ENCODE data around the gene LTA. TPM values are rescaled to one million over a fixed set of nuclear protein-coding genes. Genes with fewer than 3 reads are reported as not detected.

Gene LTA
- total RNA-seq, 5 donors from 2014 or later (not counting 1 experiment from before 2014, with no cell fraction given) = 12.5 to 23.9 (median 17.9) TPM

GRCh38 chr6:31621320-31621939, 49.3 kb downstream of the LTA start:
- Histone ChIP-seq H3K36me3 (ENCODE audit: control insufficient read depth in 2 of 2, extremely low read depth in 1 of 2, insufficient read depth in 1 of 2, low read length in 1 of 2) (peaks cover 6 to 36% of the 10 kb centered on the region in 2 donors), H3K4me1 (ENCODE audit: control insufficient read depth in 1 of 2, extremely low read depth in 1 of 2, insufficient read depth in 2 of 2, low read length in 2 of 2) (peaks cover 21 to 29% of the 10 kb centered on the region in 2 experiments), H3K27me3 (replicated peaks in 1 of 2; ENCODE audit: control insufficient read depth in 2 of 2, extremely low read depth in 1 of 2, insufficient read depth in 2 of 2, low read length in 1 of 2) (no peaks in the 10 kb centered on the region), H3K27ac (ENCODE audit: low read length) (peak overlapping the region; percentile 85), H3K4me3 (ENCODE audit: control insufficient read depth in 1 of 2, extremely low read depth in 1 of 2, low read length in 1 of 2) (peak overlapping the region; percentile 65 to 67), H3K9me3 (no peaks in the 10 kb centered on the region)
- ChIA-PET CTCF (interaction anchor here in 1 of 2 donors (0.6 to 1.4 kb wide), 3 partner anchors 40 to 209 kb away, joined by 3 to 4 read pairs (median 3); no protein-coding TSS in a partner anchor), POLR2A (interaction anchor here in 1 of 2 donors (0.6 kb wide), 1 partner anchor 78 kb away, joined by 3 read pairs; no protein-coding TSS in a partner anchor)
- Mint-ChIP-seq H3K27me3 (no peaks in the 10 kb centered on the region), H3K4me1 (peaks cover 23 to 39% (median 32%) of the 10 kb centered on the region in 3 donors), H3K4me3 (peak overlapping the region; percentile 75 to 87 (median 83)), H3K9me3 (no peaks in the 10 kb centered on the region), H3K27ac (peak overlapping the region; percentile 93 to 96), H3K36me3 (peaks cover 29% of the 10 kb centered on the region)
- WGBS (ENCODE audit: insufficient coverage) = 27% methylated on average over 10 of the region's 15 CpGs
- ATAC-seq (replicated peaks in 1 of 4) = no peak
- peak in 1 of 35 experiments; percentile 6 for DNase-seq

- no peak overlapping the region for H3K4me3 ChIP-seq (ENCODE audit: control insufficient read depth in 1 of 2, extremely low read depth in 1 of 2, low read length in 1 of 2)
- H3K4me1 ChIP-seq (ENCODE audit: control insufficient read depth in 1 of 2, extremely low read depth in 1 of 2, insufficient read depth in 2 of 2, low read length in 2 of 2) = peaks cover 15 to 25% of the 10 kb centered on the region in 2 experiments
- Mint-ChIP-seq H3K9me3 (no peaks in the 10 kb centered on the region), H3K27me3 (no peaks in the 10 kb centered on the region), H3K4me3 (peak overlapping the region; percentile 75 to 87 (median 83)), H3K4me1 (peaks cover 18 to 34% (median 26%) of the 10 kb centered on the region in 3 donors), H3K36me3 (peaks cover 32% of the 10 kb centered on the region), H3K27ac (peak overlapping the region; percentile 93 to 96)
- ATAC-seq (replicated peaks in 1 of 4) (no peak), DNase-seq (no peak)
- POLR2A ChIA-PET = interaction anchor here in 1 of 2 donors (0.6 kb wide), 1 partner anchor 79 kb away, joined by 3 read pairs; no protein-coding TSS in a partner anchor
- peak overlapping the region; percentile 85 for H3K27ac ChIP-seq (ENCODE audit: low read length)
- H3K27me3 ChIP-seq (replicated peaks in 1 of 2; ENCODE audit: control insufficient read depth in 2 of 2, extremely low read depth in 1 of 2, insufficient read depth in 2 of 2, low read length in 1 of 2) = no peaks in the 10 kb centered on the region
- H3K9me3 ChIP-seq = no peaks in the 10 kb centered on the region
- CTCF ChIA-PET = interaction anchor here in 1 of 2 donors (1.4 kb wide), 1 partner anchor 208 kb away, joined by 3 read pairs; no protein-coding TSS in a partner anchor
- H3K36me3 ChIP-seq (ENCODE audit: control insufficient read depth in 2 of 2, extremely low read depth in 1 of 2, insufficient read depth in 1 of 2, low read length in 1 of 2) = peaks cover 6 to 42% of the 10 kb centered on the region in 2 donors
- 30% methylated on average over 1 of the region's 4 CpGs for WGBS (ENCODE audit: insufficient coverage)
Measured at GRCh38 chr6:31621991-31622390, 49.9 kb downstream of the LTA start.

GRCh38 chr6:31622684-31623091, 50.6 kb downstream of the LTA start:
- Histone ChIP-seq H3K4me1 (ENCODE audit: control insufficient read depth in 1 of 2, extremely low read depth in 1 of 2, insufficient read depth in 2 of 2, low read length in 2 of 2) (peaks cover 13 to 25% of the 10 kb centered on the region in 2 experiments), H3K4me3 (ENCODE audit: control insufficient read depth in 1 of 2, extremely low read depth in 1 of 2, low read length in 1 of 2) (no peak overlapping the region), H3K27ac (ENCODE audit: low read length) (no peak overlapping the region), H3K36me3 (ENCODE audit: control insufficient read depth in 2 of 2, extremely low read depth in 1 of 2, insufficient read depth in 1 of 2, low read length in 1 of 2) (peaks cover 9 to 49% of the 10 kb centered on the region in 2 donors), H3K9me3 (no peaks in the 10 kb centered on the region), H3K27me3 (replicated peaks in 1 of 2; ENCODE audit: control insufficient read depth in 2 of 2, extremely low read depth in 1 of 2, insufficient read depth in 2 of 2, low read length in 1 of 2) (no peaks in the 10 kb centered on the region)
- ChIA-PET CTCF (no interaction called here), POLR2A (no interaction called here)
- Mint-ChIP-seq H3K4me3 (peak overlapping the region in 1 of 3 donors; percentile 75), H3K4me1 (peaks cover 24 to 35% (median 25%) of the 10 kb centered on the region in 3 donors), H3K9me3 (no peaks in the 10 kb centered on the region), H3K27ac (peak overlapping the region; percentile 93 to 96), H3K36me3 (peaks cover 39% of the 10 kb centered on the region), H3K27me3 (no peaks in the 10 kb centered on the region)
- ATAC-seq (replicated peaks in 1 of 4) (no peak), DNase-seq (no peak)
- 66% methylated on average over 3 of the region's 10 CpGs for WGBS (ENCODE audit: insufficient coverage)

Other genes with a start within 250 kb of the LTA start
- gene HLA-B, start 215.1 kb upstream of the LTA start, total RNA-seq = 1,000 to 10,000 TPM; 6,093 to 7,629 (median 6,896) TPM
- 10 to 100 TPM in 4 of 5 donors, 1 to 10 TPM in 1; 5.5 to 24.0 (median 14.9) TPM for gene MICA, start 168.7 kb upstream of the LTA start, total RNA-seq
- gene MICB, start 74.1 kb upstream of the LTA start, total RNA-seq = 10 to 100 TPM; 15.7 to 21.7 (median 16.1) TPM
- gene MCCD1, start 43.3 kb upstream of the LTA start, total RNA-seq = not detected
- gene DDX39B, start 30.3 kb upstream of the LTA start, total RNA-seq = 100 to 1,000 TPM; 507 to 669 (median 631) TPM
- 1 to 10 TPM; 3.1 to 5.7 (median 4.1) TPM for gene ATP6V1G2, start 25.7 kb upstream of the LTA start, total RNA-seq
- gene NFKBIL1, start 24.7 kb upstream of the LTA start, total RNA-seq = 10 to 100 TPM in 3 of 5 donors, 1 to 10 TPM in 2; 6.9 to 17.1 (median 11.6) TPM
- 10 to 100 TPM; 13.8 to 28.0 (median 25.0) TPM for gene TNF, start 3.3 kb downstream of the LTA start, total RNA-seq
- 100 to 1,000 TPM; 398 to 926 (median 813) TPM for gene LTB, start 10.1 kb downstream of the LTA start, total RNA-seq
- 10 to 100 TPM; 13.4 to 28.0 (median 20.4) TPM for gene LST1, start 14.0 kb downstream of the LTA start, total RNA-seq
- 10 to 100 TPM; 13.6 to 38.0 (median 16.0) TPM for gene NCR3, start 20.7 kb downstream of the LTA start, total RNA-seq
- 10 to 100 TPM in 4 of 5 donors, 1 to 10 TPM in 1; 7.6 to 54.3 (median 18.1) TPM for gene AIF1, start 42.9 kb downstream of the LTA start, total RNA-seq
- 100 to 1,000 TPM; 222 to 246 (median 230) TPM for gene PRRC2A, start 48.4 kb downstream of the LTA start, total RNA-seq
- 100 to 1,000 TPM; 257 to 317 (median 301) TPM for gene BAG6, start 80.4 kb downstream of the LTA start, total RNA-seq
- gene APOM, start 83.6 kb downstream of the LTA start, total RNA-seq = 1 to 10 TPM; 1.4 to 3.6 (median 3.2) TPM
- 10 to 100 TPM; 16.3 to 36.2 (median 33.4) TPM for gene C6orf47, start 88.5 kb downstream of the LTA start, total RNA-seq
- gene GPANK1, start 92.7 kb downstream of the LTA start, total RNA-seq = 10 to 100 TPM; 13.0 to 27.6 (median 23.3) TPM
- 100 to 1,000 TPM in 4 of 5 donors, 10 to 100 TPM in 1; 98.4 to 129 (median 126) TPM for gene CSNK2B, start 93.8 kb downstream of the LTA start, total RNA-seq
- gene LY6G5B, start 97.7 kb downstream of the LTA start, total RNA-seq = 10 to 100 TPM; 29.7 to 50.5 (median 40.9) TPM
- 1 to 10 TPM in 4 of 5 donors, under 1 TPM in 1; 0.75 to 8.8 (median 5.8) TPM for gene LY6G5C, start 108.8 kb downstream of the LTA start, total RNA-seq
- 10 to 100 TPM; 58.2 to 74.4 (median 61.2) TPM for gene ABHD16A, start 131.0 kb downstream of the LTA start, total RNA-seq
- gene LY6G6F, start 134.6 kb downstream of the LTA start, total RNA-seq = not detected
- gene LY6G6D, start 143.1 kb downstream of the LTA start, total RNA-seq = not detected
- gene LY6G6C, start 149.5 kb downstream of the LTA start, total RNA-seq = not detected
- 1 to 10 TPM in 1 of 5 donors, under 1 TPM in 4; 0.26 to 2.6 (median 0.30) TPM for gene MPIG6B, start 151.1 kb downstream of the LTA start, total RNA-seq
- 10 to 100 TPM in 4 of 5 donors, 1 to 10 TPM in 1; 9.0 to 13.2 (median 11.5) TPM for gene DDAH2, start 157.0 kb downstream of the LTA start, total RNA-seq
- gene CLIC1, start 164.2 kb downstream of the LTA start, total RNA-seq = 100 to 1,000 TPM in 4 of 5 donors, 10 to 100 TPM in 1; 89.5 to 146 (median 112) TPM
- gene MSH5, start 167.7 kb downstream of the LTA start, total RNA-seq = 10 to 100 TPM; 13.7 to 22.4 (median 14.4) TPM
- gene SAPCD1, start 190.4 kb downstream of the LTA start, total RNA-seq = 10 to 100 TPM in 1 of 5 donors, 1 to 10 TPM in 4; 3.1 to 10.7 (median 4.1) TPM
- gene VWA7, start 205.0 kb downstream of the LTA start, total RNA-seq = 1 to 10 TPM; 1.4 to 8.0 (median 2.1) TPM
- 10 to 100 TPM; 44.4 to 71.0 (median 62.5) TPM for gene VARS1, start 223.5 kb downstream of the LTA start, total RNA-seq
- gene LSM2, start 234.7 kb downstream of the LTA start, total RNA-seq = 10 to 100 TPM; 24.2 to 36.4 (median 30.6) TPM
- 1 to 10 TPM; 2.8 to 8.5 (median 8.1) TPM for gene HSPA1L, start 243.0 kb downstream of the LTA start, total RNA-seq
- 100 to 1,000 TPM in 1 of 5 donors, 10 to 100 TPM in 2, 1 to 10 TPM in 2; 8.8 to 117 (median 77.9) TPM for gene HSPA1A, start 243.3 kb downstream of the LTA start, total RNA-seq

Data from T-cell (primary cell).